ENCODE measurements around the gene HSDL1.
"Not testable (repeated sequence)": the region's sequence is repeated elsewhere in the genome, so short reads cannot be mapped to it uniquely, and the experiment has no call there.

The HSDL1 gene

GRCh38 chr16:84137769-84138357 lies 7.1 kb downstream of the HSDL1 start:
- DNase-seq: no peak

- no peak for DNase-seq
These were observed 7.7 kb downstream of the HSDL1 start for GRCh38 chr16:84137287-84137686.

DNA sequence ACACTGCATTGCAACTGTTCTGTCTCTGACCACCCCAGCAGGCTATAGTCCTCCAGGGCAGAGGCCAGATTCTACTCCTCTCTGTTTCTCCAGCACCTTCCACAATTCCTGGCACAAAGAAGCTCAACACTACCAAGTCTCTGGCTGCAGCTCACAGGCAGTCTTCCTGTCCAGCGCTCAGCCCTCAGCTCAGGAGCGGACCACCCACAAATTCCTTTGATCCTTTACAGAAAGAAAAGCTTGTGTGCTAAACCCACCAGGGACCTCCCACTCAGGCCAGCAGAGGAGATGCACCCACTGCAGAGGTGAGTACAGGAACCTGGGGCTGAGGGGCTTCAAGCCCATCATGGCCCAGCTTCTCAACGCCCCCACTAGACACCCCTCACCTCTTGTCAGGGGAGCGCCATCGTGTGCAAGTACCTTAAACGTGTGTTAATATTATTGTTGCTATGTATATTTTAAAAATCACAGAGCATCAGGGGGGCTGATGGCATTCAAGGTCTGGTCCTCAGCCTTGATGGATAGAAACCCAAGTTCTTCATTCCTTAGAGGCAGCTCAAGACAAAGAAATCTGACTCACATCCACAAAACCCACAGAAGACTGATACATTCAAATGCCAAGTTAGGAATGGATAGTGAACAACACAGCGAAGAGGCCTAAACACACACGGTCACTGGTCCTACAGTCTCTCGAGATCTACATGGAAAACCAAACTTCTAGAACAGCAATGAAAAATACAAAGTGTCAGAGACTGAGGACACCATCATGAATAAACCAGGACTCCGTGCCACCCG lies 8.4 kb downstream of the HSDL1 start:
- DNase-seq: no peak

GRCh38 chr16:84132527-84133285 lies 12.3 kb downstream of the HSDL1 start:
- DNase-seq: no peak

DNA sequence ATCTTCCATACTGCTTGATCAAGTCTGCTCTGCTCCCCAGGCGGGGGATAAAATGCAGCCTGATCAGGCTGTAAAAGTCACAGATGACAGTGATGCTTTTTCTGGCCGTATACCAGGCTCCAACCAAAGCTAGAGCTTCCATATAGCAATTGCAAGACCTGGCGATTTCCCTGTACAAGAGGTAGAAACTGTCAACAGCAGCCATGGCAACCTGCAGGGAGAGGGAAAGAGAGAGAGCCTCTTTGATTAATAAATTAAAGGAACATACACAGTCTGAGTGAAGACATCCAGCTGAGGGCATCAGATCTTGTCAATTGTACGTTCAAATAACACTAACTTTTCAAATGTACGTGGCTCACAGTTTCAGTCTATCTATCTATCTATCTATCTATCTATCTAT lies 13.9 kb downstream of the HSDL1 start:
- DNase-seq: no peak

DNA sequence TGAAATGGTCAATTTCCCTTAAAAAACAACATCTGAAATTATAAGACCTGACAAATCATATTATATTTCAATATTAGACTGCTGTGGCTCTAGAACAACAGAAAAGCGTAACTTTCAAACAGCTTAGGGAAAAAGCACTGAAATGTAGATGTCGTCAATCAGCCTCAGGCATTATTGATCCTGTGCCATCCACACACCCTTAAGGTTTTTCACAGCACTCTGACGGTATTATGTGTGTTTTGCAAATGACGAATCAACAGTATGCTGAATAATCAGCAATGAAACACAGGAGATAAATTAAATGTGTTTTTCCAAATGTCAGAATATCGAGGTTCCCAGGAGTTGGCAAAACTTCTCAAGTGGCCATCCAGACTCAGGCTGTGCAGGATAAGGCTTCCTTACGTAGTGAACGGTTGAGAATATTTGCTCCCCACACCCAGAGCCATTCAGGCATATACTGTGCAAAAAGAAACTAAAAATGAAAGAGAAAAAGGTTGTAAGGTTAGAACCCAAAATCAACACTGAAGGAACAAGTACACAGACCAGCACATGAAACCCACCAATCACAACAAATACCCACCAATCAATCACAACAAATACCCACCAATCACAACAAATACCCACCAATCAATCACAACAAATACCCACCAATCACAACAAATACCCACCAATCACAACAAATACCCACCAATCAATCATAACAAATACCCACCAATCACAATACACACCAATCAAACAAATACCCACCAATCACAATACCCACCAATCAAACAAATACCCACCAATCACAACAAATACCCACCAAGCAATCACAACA lies 20.5 kb downstream of the HSDL1 start:
- DNase-seq: no peak

DNA sequence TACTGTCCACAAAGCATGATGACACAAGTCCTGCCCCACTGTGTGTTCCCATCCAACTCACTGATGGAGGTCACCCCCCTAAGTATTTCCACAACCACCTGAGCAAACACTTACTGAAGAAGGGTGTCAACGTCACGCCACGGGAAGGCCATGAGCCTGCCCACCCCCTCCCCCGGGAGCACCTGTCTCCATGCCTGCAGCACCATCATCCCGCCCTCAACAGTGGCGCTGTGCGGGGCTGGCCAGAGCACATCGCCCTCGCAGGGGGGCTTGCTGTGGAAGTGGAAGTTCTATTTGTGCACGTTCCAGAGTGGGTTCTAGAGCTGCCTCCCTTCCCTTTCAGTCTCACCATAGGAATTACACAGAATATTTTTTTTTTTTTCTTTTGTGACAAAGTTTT lies 24.0 kb downstream of the HSDL1 start:
- no peak for DNase-seq

GRCh38 chr16:84120023-84120422 lies 25.0 kb downstream of the HSDL1 start:
- no peak for DNase-seq

GRCh38 chr16:84119368-84119767 lies 25.6 kb downstream of the HSDL1 start:
- DNase-seq: no peak

DNA sequence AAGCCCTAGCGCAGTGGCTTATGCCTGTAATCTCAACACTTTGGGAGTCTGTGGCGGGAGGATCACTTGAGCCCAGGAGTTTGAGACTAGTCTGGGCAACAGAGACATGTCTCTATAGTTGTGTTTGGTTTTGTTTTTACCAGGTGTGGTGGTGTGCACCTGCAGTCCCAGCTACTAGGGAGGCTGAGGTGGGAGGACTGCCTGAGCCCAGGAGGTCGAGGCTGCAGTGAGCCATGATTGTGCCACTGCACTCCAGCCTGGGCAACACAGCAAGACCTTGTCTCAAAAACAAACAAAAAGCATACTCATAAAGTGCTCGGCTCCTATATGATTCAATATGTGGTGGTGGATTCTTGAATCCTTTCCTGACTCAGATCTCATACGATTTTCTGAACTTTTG lies 26.7 kb downstream of the HSDL1 start:
- DNase-seq: not testable (repeated sequence)

DNA sequence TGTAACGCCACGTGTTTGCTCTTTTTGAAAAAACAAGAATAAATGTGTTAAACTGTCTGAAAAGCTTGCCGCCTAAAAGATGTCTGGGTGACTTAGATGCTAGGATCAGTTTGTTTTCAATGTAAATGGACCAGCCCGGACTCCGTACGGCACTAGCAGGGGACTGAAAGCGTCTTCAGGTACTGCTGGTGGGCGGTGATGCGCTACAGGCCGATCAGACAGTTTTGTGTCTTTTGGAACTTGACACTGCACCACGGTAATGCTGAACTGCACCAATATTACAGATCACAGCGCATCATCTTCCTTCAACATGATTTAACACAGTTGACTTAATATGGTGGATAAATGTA lies 27.5 kb downstream of the HSDL1 start:
- no peak for DNase-seq

- DNase-seq: peak; percentile 98
These were observed 28.1 kb downstream of the HSDL1 start, which contains the start of gene MBTPS1 for GRCh38 chr16:84116720-84117493. Gene MBTPS1 (minus strand): TSS chr16:84116942. CDS start chr16:84101783, 15,159 bp downstream.

DNA sequence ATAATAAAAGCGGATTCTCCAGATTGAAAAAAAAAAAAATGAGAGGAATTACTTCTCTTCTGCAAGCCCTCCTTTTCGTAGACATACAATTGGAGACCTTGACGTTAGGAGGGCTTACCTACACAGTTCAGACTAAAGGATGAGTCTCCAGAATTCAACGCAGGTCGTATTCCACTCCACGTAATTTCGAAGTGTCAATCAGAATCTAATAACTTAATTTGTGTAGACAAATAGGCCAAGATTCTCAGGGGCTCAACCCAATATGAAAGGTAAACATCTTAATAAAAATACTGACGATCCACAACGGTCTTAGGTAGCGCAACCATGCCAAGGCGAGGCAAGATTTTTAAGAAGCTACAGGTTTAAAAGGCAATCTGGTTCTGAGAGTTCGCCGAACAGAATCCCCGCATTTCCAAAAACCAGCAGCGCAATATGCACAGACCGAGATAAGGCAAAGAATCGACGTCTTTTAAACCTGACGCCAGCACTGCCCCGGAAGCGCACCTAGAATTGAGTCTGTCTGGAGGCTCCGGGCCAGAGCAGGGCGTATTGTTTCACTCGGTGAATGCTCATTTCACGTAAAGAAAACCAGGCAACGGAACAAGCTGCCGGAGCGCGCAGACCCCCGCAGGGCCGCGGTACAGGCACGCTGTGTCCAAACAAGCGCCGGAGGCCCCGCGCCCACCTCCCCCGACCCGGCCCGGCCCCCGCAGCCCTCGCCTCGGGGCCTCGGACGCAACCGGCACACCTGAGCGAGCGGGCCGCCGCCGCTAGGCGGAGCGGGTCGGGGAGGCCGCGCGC lies 28.9 kb downstream of the HSDL1 start:
- peak; percentile 65 for DNase-seq

- DNase-seq: not testable (repeated sequence)
These were observed 33.0 kb downstream of the HSDL1 start for GRCh38 chr16:84111949-84112348.

DNA sequence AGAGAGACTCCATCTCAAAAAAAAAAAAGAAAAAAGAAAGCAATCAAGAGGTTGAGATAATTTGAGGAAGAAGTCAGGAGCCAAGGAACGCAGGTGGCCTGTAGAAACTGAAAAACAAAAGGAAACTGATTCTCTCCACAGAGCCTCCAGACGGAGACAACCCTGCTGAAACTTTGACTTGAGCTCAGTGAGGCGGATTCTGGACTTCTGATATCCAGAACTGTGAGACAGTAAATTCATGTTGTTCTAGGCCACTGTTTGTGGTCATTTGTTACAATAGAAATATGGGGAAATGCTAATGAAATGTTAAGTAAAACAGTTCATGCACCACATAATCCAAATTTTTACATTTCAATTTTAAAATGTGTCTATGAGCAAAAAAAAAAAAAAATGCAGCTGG lies 33.5 kb downstream of the HSDL1 start:
- no peak for DNase-seq

DNA sequence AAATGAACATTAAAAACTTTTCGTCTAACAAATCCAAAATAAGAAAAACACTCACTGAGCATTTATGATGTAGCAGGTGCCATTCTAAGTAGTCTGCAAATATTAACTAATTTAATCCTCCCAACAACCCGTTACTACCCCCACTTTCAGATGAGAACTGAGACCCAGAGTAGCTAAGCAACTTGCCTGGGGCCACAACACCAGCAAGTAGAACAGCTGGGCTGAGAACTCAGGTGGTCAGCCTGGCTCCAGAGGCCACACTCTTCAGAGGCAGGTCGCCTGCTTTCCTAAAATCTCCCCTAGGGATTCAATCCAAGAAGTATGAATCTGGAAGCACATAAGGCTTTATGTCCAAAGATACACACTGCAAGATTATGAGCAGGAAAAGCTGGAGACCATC lies 34.5 kb downstream of the HSDL1 start:
- no peak for DNase-seq

GRCh38 chr16:84109598-84110335 lies 35.2 kb downstream of the HSDL1 start:
- DNase-seq: no peak

DNA sequence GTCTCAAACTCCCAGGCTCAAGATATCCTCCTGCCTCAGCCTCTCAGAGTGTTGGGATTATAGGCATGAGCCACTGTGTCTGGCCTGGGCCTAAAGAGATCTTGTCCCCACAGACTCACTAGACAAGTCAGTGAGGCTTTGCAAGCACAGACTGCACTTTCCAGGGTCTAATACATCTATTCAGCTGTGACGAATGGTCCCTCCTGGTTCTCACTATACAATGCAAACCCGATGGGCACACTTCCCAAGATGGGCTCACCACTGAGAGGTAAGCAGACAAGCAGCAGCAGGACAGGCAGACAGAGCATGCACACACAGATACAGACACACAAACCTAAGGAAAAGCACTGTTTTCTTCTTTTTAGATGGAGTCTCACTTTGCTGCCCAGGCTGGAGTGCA lies 37.1 kb downstream of the HSDL1 start:
- no peak for DNase-seq

DNA sequence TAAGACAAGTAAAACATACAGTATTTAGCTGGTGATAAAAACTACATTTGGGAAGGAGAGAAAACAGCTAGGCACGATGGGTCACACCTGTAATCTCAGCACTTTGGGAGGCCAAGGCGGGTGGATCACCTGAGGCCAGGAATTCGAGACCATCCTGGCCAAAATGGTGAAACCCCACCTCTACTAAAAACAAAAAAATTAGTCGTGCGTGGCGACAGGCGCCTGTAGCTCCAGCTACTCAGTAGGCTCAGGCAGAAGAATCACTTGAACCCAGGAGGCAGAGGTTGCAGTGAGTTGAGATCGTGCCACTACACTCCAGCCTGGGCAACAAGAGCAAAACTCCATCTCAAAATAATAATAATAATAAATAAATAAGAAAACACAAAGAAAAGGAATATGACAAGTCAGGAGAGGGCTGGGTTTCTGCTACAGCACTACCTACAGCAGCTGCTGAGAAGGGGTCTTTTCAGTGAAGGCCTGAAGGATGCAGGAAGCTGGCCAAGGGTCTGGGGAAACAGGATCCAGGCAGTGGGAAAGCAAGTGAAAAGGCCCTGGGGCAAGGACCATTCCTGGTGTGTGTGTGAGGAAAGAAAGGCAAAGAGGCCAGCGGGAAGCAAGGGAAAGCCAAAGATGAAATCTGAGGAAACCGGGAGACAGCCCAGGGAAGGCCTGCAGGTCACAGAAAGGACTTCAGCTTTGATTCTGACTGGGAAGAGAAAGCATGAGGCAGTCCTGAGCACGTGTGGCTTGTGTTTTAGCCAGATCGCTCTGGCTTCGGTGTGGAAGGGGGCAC lies 38.8 kb downstream of the HSDL1 start:
- no peak for DNase-seq

DNA sequence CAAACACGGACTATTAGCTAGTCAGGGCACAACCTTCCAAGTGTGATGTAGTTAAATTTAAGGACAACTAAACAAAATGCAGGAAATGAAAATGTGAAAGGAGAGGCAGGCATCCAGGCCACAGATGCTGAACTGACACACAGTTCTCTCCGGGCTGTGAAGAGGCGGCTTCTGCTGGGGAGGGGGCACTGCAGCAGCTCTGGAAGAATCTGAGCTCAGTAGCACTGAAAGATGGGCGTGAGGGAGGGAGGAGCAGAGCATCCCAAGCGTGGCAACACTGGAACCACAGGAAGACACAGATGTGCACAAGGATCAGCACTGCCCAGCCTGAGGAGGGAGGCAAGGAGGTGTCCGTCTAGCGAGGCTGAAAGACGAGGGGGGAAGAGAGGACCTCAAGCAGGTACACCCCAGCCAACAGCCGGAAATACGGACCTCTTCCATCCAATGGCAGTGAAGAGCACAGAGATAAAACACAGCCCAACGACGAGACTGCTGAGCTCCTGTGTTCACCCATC lies 39.6 kb downstream of the HSDL1 start:
- no peak for DNase-seq

Data from retina (tissue), 1 donor.